ENCODE data around the gene CAND1.

CAND1 gene

GRCh38 chr12:67344979-67345710 is 76.0 kb downstream of the CAND1 start:
- no peak for DNase-seq

GRCh38 chr12:67348683-67349082 is 79.5 kb downstream of the CAND1 start:
- DNase-seq = no peak

GRCh38 chr12:67352682-67353081 is 83.5 kb downstream of the CAND1 start:
- no peak for DNase-seq

- DNase-seq = no peak
Measured at GRCh38 chr12:67354322-67354721, 85.2 kb downstream of the CAND1 start.

- no peak for DNase-seq
Measured at GRCh38 chr12:67354966-67355365, 85.8 kb downstream of the CAND1 start.

- peak in 2 of 5 experiments; percentile 18 to 61 for DNase-seq
Measured at GRCh38 chr12:67355428-67356379, 86.5 kb downstream of the CAND1 start.

- no peak for DNase-seq
Measured at GRCh38 chr12:67356380-67356774, 87.2 kb downstream of the CAND1 start.

- no peak for DNase-seq
Measured at GRCh38 chr12:67357376-67358125, 88.4 kb downstream of the CAND1 start.

- no peak for DNase-seq
Measured at GRCh38 chr12:67358781-67359338, 89.7 kb downstream of the CAND1 start.

GRCh38 chr12:67362526-67362925 is 93.4 kb downstream of the CAND1 start:
- no peak for DNase-seq

- no peak for DNase-seq
Measured at GRCh38 chr12:67364228-67364627, 95.1 kb downstream of the CAND1 start.

- no peak for DNase-seq
Measured at GRCh38 chr12:67365131-67365530, 96.0 kb downstream of the CAND1 start.

- no peak for DNase-seq
Measured at GRCh38 chr12:67367843-67368242, 98.7 kb downstream of the CAND1 start.
